Measurements from ENCODE around the gene DLX3. TPM values are rescaled to one million over a fixed set of nuclear protein-coding genes. Genes with fewer than 3 reads are reported as not detected.

Gene DLX3
- total RNA-seq, 2 donors from 2014 or later, result not detected

DNA sequence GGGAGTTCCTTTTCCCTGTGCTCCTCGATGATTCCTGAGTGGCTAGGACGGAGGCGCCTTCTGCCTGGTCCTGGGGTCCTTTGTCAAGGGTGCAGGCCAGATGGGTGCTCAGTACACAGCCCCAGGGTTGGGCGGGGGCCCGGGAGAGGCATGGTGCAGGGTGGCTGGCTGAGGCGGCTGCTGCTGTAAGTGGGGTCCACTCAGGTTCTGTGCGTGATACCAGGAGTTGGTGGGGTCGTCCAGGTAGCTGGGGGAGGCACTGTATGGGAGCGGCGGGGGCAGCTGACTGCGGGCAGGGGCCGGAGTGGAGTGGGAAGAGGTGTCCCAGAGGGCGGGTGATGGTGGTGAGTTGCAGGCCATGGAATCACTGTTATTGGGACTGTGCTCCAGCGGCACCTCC is 3.6 kb downstream of the DLX3 start:
- no peak for ATAC-seq (replicated peaks)
- H3K27me3 Mint-ChIP-seq, result peaks cover 73% of the 10 kb centered on the region
- H3K4me1 Mint-ChIP-seq, result peaks cover 13% of the 10 kb centered on the region
- H3K9me3 Mint-ChIP-seq, result no peaks in the 10 kb centered on the region
- no peak overlapping the region for H3K27ac Mint-ChIP-seq
- H3K36me3 Mint-ChIP-seq (ENCODE audit: low read depth), result peaks cover 6% of the 10 kb centered on the region
- H3K4me3 Mint-ChIP-seq, result no peak overlapping the region

DNA sequence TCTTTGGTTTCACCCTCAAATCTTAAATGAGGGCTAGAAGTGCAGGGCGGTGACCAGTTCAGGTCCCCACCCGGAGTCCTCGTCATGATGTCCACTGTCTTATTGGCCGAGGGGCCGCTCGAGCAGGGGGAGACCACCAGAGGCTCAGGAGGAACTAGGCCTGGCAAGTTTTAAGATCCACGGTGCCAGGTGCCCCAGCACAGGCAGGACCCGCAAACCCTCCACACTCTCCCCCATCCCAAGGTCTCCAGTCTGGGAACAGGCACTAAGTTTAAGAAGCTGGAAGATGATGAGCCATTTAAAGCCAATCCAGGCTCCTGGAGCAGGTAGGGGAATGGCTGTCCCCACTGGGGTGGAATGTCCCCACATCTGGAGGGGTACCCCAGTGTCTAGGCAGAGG is 4.1 kb downstream of the DLX3 start:
- Mint-ChIP-seq H3K9me3 (no peaks in the 10 kb centered on the region), H3K4me3 (no peak overlapping the region), H3K4me1 (peaks cover 11% of the 10 kb centered on the region), H3K27me3 (peaks cover 69% of the 10 kb centered on the region), H3K36me3 (ENCODE audit: low read depth) (peaks cover 6% of the 10 kb centered on the region), H3K27ac (no peak overlapping the region)
- ATAC-seq (replicated peaks), result no peak

DNA sequence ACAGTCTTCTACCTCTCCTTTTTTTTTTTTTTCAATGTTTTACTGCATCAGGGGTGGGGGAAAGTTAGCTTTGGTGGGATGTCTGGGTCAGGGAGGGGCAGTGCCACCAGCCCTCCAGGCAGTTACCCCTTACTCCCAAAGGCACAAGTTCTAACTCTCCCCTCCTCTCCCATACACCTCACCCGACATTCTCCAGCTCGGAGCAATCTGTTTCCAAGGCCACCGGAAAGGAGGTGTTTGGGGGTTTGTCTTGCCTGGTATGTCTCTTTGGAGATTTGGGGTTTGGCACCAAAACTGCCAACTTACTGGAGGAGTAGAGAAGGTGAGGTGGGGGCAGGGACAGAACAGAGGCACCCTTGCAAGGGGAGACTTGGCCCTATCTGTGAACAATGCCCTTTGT is 4.7 kb downstream of the DLX3 start:
- Mint-ChIP-seq H3K27me3 (peaks cover 65% of the 10 kb centered on the region), H3K4me3 (no peak overlapping the region), H3K4me1 (peaks cover 11% of the 10 kb centered on the region), H3K9me3 (no peaks in the 10 kb centered on the region), H3K36me3 (ENCODE audit: low read depth) (peaks cover 6% of the 10 kb centered on the region), H3K27ac (no peak overlapping the region)
- no peak for ATAC-seq (replicated peaks)

DNA sequence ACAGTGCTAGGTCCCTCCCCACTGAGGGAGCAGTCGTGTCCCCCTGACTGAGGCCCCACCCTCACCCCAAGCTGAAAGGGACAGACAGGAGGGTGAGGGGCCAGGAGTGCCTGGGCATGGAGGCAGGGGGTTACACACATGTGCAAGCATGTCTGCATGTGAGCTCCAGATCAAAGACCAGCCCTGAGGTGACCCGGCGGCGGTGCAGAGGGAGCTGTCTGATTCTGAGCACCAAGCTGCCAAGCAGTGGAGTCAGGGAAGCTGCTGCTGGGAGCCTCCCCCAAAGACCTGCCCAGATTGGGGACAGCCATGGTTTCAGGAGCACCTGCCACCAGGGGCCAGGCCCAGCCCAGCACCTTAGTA is 5.5 kb downstream of the DLX3 start:
- Mint-ChIP-seq H3K27me3 (peaks cover 57% of the 10 kb centered on the region), H3K4me3 (no peak overlapping the region), H3K27ac (no peak overlapping the region), H3K36me3 (ENCODE audit: low read depth) (peaks cover 6% of the 10 kb centered on the region), H3K4me1 (peaks cover 7% of the 10 kb centered on the region), H3K9me3 (no peaks in the 10 kb centered on the region)
- no peak for ATAC-seq (replicated peaks)

DNA sequence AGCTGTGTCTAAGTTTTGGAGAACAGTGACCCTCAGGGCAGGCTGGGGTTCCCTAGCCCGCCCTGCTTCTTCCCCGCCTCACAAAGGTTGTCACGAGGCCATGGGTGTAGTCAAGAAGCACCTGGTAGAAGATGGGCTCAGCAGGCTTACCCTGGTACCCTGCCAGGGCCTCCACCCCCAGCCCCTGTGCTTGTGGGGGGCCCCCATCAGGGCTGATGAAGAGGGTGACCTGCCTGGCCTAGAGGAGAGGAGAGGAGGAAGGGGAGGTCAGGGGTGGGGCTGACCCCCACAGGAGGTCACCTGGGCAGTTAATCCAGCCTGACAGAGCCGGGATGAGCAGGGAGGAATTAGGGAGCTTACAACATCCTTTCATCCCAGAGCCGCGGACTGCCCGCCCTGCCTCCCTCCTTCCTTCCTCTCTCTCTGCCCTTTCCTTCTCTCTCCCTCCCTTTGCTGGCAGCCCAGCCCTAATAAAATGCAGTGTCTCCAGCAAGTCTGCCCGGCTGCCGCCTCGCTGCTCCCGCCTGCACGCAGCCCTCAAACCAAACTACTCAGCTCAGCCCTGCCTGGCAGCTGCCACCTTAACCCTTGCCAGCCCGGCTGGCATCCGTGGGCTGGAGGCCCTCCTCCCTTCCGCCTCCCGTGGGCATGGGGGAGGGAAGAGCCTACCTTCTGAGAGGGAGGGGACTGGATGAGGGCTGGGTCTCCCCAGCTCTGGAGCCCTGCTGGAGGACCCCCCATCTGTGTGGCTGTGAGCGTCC is 7.2 kb downstream of the DLX3 start:
- Mint-ChIP-seq H3K9me3 (no peaks in the 10 kb centered on the region), H3K4me1 (no peaks in the 10 kb centered on the region), H3K36me3 (ENCODE audit: low read depth) (no peaks in the 10 kb centered on the region), H3K27ac (no peak overlapping the region), H3K4me3 (no peak overlapping the region), H3K27me3 (peaks cover 52% of the 10 kb centered on the region)
- no peak for ATAC-seq (replicated peaks)

DNA sequence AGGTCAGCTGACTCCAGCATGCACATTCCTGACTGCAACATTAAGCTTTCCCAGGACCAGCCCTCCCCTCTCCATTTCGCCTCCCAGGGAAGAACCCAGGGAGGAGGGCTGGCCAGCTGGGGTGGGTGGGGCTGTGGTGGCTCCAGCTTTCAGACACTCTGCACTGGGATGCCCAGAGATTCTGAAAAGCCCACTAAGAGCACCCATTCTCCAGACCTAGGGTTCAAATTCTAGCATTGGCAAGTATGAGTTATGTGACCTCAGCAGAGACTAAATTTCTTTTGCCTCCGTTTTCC is 7.8 kb downstream of the DLX3 start:
- no peaks in the 10 kb centered on the region for H3K36me3 Mint-ChIP-seq (ENCODE audit: low read depth)
- no peak overlapping the region for H3K4me3 Mint-ChIP-seq
- no peak for ATAC-seq (replicated peaks)
- no peak overlapping the region for H3K27ac Mint-ChIP-seq
- no peaks in the 10 kb centered on the region for H3K4me1 Mint-ChIP-seq
- H3K9me3 Mint-ChIP-seq, result no peaks in the 10 kb centered on the region
- peaks cover 49% of the 10 kb centered on the region for H3K27me3 Mint-ChIP-seq

DNA sequence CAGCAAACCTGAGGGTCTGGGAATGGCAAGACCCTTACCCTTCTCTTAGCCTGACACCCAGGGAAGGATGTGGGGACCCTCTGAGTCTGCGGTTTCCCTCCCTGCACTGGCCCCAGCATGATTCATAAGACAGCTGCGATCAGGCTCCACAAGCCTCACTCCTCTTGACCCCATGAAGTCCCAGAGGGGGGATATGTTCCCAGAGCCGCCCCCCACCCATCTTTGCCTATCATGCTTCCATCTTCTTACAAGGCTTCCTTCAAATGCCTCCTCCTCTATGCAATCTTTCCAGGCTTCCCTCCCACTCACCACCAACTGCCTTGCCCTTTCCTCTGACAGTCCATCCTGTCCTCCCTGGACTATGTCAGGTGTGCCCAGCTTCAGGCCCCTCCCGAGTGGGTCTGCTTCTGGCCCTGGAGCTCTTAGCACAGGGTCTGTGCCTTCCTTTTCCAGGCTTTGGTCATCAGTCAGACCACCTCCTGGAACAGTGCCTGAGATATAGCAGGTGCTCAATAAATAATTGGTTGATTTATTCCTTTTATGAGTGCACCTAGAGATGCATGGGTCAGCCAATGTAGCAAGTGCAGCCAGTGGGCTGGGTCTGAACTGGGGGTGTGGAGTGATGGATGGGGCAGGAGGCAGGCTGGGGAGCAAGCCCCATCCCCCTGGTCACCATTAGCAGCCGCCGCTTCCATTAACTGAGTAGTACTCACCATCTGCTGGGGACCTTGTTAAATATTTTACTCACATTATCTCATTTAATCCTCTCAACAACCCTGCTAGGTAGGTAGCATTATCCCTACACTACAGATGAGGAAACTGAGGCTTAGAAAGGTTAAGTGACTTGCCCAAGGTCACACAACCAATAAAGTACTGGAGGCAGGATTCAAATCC is 8.4 kb downstream of the DLX3 start:
- H3K27ac Mint-ChIP-seq, result no peak overlapping the region
- no peak for ATAC-seq (replicated peaks)
- H3K4me1 Mint-ChIP-seq, result no peaks in the 10 kb centered on the region
- no peak overlapping the region for H3K4me3 Mint-ChIP-seq
- no peaks in the 10 kb centered on the region for H3K9me3 Mint-ChIP-seq
- no peaks in the 10 kb centered on the region for H3K36me3 Mint-ChIP-seq (ENCODE audit: low read depth)
- H3K27me3 Mint-ChIP-seq, result peaks cover 47% of the 10 kb centered on the region

DNA sequence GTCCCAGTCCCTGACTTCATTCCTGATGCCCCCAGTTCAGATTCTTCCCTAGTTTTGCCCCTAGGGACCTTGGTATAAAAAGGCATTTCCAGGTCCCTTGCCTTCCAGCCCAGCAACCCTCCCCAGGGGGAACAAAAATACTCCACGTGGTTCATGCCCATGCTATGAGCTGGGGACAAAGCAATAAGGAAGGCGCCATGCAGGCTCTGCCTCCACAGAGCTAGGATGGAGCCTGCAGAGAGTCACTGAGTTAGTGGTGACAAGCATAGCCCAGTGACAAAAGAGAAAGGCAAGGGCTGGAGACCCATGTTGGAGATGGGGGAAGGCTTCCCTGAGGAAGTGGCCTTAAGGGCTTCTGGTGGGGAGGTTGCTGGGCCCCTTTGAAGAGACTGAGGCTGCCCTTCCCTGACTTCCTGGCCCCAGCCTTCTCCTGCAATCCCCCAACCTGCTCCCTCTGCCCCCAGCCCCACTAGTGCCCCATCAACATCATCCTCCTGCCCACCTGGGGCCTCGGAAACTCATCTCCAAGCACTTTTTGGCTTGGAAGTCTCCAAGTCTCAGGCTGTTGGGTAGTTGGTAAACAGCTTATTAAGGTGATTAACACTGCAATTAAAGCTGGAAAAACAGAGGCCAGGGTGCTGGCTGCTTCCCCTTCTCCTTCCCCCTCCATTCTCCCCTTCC is 9.6 kb downstream of the DLX3 start:
- peaks cover 54% of the 10 kb centered on the region for H3K27me3 Mint-ChIP-seq
- ATAC-seq (replicated peaks), result no peak
- H3K4me1 Mint-ChIP-seq, result no peaks in the 10 kb centered on the region
- no peak overlapping the region for H3K27ac Mint-ChIP-seq
- no peak overlapping the region for H3K4me3 Mint-ChIP-seq
- H3K36me3 Mint-ChIP-seq (ENCODE audit: low read depth), result no peaks in the 10 kb centered on the region
- H3K9me3 Mint-ChIP-seq, result no peaks in the 10 kb centered on the region

DNA sequence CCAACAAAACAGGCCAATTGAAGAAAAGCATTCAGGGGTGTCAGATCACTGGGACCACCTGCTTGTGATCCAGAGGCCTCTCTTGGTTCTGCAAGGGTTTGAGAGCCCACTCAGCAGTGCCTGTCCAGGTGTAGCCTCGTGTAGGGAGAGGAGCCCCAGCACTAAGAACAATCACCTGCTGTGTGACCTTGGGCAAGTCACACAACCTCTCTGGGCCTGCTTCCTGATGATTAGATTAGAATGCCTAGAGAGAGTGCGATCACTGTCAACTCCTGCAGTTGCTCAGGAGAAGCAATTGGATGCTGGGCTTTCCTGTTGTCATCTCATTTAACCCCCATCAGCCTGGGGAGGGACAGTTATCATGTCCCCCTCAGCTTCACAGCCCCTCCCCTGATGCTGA is 10.2 kb downstream of the DLX3 start:
- no peak overlapping the region for H3K4me3 Mint-ChIP-seq
- no peaks in the 10 kb centered on the region for H3K4me1 Mint-ChIP-seq
- no peak for ATAC-seq (replicated peaks)
- no peaks in the 10 kb centered on the region for H3K36me3 Mint-ChIP-seq (ENCODE audit: low read depth)
- peaks cover 50% of the 10 kb centered on the region for H3K27me3 Mint-ChIP-seq
- no peak overlapping the region for H3K27ac Mint-ChIP-seq
- H3K9me3 Mint-ChIP-seq, result no peaks in the 10 kb centered on the region

DNA sequence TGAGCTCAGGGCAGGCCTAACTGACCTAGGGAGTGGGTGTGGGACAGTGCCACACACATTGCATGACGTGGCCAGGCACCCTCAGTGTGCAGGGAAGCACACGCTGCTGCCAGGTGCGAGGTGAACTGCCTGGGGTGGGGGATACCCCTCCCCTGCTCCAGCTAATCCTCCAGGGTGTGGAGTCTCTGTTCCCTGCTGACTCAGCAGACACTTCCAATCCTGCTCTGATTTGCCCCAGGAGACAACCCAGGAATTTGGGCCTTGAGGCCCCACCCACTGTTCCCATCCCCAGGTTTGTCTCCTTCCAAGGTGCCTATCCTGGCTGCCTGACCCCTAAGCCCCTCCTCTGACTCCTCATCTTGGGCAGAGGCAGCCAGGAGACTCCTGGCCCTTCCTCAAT is 10.7 kb downstream of the DLX3 start:
- H3K4me3 Mint-ChIP-seq, result no peak overlapping the region
- no peak overlapping the region for H3K27ac Mint-ChIP-seq
- H3K4me1 Mint-ChIP-seq, result no peaks in the 10 kb centered on the region
- no peaks in the 10 kb centered on the region for H3K36me3 Mint-ChIP-seq (ENCODE audit: low read depth)
- H3K9me3 Mint-ChIP-seq, result no peaks in the 10 kb centered on the region
- ATAC-seq (replicated peaks), result no peak
- peaks cover 51% of the 10 kb centered on the region for H3K27me3 Mint-ChIP-seq

DNA sequence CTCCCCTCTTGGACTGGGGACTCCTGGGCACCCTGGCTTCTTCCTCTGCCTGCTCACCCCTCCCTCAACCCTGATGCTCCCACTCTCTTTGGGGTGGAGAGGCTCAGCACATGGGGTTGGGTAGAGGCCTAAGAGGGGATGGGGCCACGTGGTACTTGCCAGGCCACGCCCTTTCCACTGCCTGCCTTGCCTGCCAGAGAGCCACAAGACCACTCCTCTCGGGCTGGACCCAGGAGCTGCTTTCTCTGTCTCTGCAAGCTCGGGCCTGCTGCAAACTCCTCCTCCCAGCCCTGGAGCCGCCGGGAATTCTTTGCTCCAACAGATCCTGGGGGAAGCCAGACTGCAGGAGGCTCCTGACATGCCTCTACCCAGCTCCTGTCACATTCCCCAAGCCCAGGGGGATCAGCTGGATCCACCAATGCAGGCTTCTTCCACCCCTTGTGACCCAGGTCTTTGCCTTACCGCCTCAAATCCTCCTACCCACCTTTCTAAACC is 14.3 kb downstream of the DLX3 start:
- no peaks in the 10 kb centered on the region for H3K36me3 Mint-ChIP-seq (ENCODE audit: low read depth)
- H3K4me1 Mint-ChIP-seq, result no peaks in the 10 kb centered on the region
- ATAC-seq (replicated peaks), result no peak
- H3K27me3 Mint-ChIP-seq, result peaks cover 39% of the 10 kb centered on the region
- no peaks in the 10 kb centered on the region for H3K9me3 Mint-ChIP-seq
- H3K27ac Mint-ChIP-seq, result no peak overlapping the region
- H3K4me3 Mint-ChIP-seq, result no peak overlapping the region

DNA sequence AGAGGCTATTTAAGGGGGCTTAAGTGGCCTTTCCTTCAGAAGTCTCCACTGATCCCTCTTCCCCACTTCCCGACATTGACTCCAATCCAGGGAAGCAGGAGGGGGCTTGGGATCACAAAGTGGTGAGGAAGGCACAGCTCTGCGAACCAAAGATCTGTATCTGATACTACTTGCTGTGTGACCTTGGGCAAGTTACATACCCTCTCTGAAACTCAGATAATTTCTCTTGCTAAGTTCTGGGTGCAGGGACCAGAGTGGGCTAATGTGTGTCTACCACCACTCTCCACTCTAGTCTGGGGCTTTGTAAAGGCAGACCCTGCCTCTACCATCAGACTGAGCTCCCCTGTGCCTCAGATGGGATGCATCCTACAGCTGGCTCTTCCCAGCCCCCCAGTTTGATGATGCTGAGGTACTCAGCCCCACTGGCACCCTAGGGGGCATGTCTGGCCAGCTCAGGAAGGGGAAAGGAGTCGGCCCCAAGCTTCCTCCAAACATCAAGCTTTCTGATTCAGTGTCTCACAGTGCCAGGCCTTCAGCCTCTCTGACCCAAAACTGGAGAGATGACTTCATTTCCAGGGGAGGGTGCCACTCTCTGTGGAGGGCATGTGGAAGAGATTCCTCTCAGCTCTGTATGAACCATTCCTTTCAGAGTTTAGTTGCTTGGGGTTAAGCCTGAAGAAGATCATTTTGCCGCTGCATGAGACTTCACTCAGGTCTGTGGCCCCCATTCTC is 15.1 kb downstream of the DLX3 start:
- H3K9me3 Mint-ChIP-seq, result no peaks in the 10 kb centered on the region
- no peak overlapping the region for H3K27ac Mint-ChIP-seq
- no peak overlapping the region for H3K4me3 Mint-ChIP-seq
- no peaks in the 10 kb centered on the region for H3K4me1 Mint-ChIP-seq
- no peaks in the 10 kb centered on the region for H3K36me3 Mint-ChIP-seq (ENCODE audit: low read depth)
- no peak for ATAC-seq (replicated peaks)
- H3K27me3 Mint-ChIP-seq, result peaks cover 45% of the 10 kb centered on the region

DNA sequence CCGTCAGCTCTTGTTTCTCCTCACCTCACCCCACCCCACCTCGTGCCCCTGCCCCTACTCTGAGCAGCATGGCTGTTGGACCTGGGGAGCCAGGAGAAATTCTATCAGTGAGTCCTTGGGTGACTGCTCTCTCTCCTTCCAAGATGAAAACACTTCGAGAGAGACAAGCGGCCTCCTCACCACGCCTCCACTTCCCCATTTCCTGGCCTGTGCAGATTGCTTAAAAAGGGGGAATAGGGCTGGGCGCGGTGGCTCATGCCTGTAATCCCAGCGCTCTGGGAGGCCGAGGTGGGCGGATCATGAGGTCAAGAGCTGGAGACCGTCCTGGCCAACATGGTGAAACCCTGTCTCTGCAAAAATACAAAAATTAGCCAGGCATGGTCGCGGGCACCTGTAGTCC is 16.5 kb downstream of the DLX3 start:
- Mint-ChIP-seq H3K4me1 (no peaks in the 10 kb centered on the region), H3K27ac (no peak overlapping the region), H3K36me3 (ENCODE audit: low read depth) (no peaks in the 10 kb centered on the region), H3K27me3 (peaks cover 50% of the 10 kb centered on the region), H3K9me3 (no peaks in the 10 kb centered on the region), H3K4me3 (no peak overlapping the region)
- no peak for ATAC-seq (replicated peaks)
